ENCODE data around the gene LMO7. TPM values are rescaled to one million over a fixed set of nuclear protein-coding genes. Genes with fewer than 3 reads are reported as not detected.

Gene LMO7
- total RNA-seq, 1 donor from 2014 or later: 12.3 TPM

DNA sequence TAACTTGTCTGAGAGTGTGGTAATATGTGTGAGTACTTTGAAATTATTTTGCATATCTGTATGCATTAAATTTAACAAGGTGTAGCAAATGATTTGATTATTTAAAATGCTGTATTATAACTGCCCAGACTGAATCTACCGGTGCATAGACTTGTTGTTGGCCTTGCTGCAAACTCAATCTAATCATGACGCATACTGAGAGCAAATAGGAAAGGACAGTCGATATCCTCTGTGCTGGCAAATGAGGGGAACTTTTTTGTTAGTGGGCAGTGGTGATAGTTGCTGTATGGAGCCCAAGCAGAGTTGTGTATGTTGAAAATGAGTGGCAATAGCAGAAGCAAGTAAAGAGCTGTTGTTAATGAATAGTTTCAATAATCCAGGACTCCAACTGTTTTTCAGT is 127.4 kb downstream of the LMO7 start:
- no peaks in the 10 kb centered on the region for H3K27me3 ChIP-seq (ENCODE audit: control insufficient read depth, insufficient read depth, low read length)
- TF ChIP-seq, protein P1, sequence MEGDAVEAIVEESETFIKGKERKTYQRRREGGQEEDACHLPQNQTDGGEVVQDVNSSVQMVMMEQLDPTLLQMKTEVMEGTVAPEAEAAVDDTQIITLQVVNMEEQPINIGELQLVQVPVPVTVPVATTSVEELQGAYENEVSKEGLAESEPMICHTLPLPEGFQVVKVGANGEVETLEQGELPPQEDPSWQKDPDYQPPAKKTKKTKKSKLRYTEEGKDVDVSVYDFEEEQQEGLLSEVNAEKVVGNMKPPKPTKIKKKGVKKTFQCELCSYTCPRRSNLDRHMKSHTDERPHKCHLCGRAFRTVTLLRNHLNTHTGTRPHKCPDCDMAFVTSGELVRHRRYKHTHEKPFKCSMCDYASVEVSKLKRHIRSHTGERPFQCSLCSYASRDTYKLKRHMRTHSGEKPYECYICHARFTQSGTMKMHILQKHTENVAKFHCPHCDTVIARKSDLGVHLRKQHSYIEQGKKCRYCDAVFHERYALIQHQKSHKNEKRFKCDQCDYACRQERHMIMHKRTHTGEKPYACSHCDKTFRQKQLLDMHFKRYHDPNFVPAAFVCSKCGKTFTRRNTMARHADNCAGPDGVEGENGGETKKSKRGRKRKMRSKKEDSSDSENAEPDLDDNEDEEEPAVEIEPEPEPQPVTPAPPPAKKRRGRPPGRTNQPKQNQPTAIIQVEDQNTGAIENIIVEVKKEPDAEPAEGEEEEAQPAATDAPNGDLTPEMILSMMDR (IDR thresholded peaks at IDR 0.05; ENCODE audit: insufficient read depth, low read length, poor library complexity, severe bottlenecking): no peak
- no peak for DNase-seq (ENCODE audit: low read depth)
- H3K36me3 ChIP-seq (ENCODE audit: control insufficient read depth, insufficient read depth, low read length): no peaks in the 10 kb centered on the region
- H3K4me3 ChIP-seq (ENCODE audit: low read depth, low read length): no peak overlapping the region

DNA sequence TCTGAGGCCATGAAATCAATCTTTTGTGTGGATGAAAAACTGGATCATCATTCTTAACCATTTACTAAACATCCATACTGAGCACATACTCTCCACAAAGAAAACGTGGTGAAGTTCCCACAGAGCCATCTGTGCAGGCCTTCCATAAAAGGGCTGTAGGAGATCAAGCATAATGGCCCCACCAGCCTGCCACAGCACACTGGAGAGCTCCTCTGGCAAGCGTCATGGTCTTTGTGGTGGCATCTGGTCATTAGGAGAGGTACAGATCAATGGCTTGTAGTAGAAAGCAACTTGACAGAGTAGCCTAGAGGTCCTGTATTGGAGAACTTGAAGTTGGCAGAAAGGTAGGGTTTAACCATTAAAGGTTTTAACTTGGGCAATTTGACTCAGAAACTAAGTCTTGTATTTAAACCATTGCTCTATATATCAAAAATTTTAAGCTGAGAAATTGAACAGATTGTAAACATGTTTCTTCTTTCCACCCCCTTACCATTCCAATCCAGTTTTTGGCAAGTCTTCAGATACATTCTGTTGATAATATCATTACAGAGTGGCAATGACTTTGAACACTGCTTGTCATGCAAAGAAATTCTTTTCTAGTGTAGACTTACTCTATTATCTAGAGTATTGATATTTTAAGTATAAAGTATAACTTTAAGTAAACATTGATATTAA is 128.3 kb downstream of the LMO7 start:
- TF ChIP-seq, protein P1 (IDR thresholded peaks at IDR 0.05; ENCODE audit: insufficient read depth, low read length, poor library complexity, severe bottlenecking): no peak
- H3K4me3 ChIP-seq (ENCODE audit: low read depth, low read length): no peak overlapping the region
- H3K36me3 ChIP-seq (ENCODE audit: control insufficient read depth, insufficient read depth, low read length): no peaks in the 10 kb centered on the region
- DNase-seq (ENCODE audit: low read depth): no peak
- no peaks in the 10 kb centered on the region for H3K27me3 ChIP-seq (ENCODE audit: control insufficient read depth, insufficient read depth, low read length)

DNA sequence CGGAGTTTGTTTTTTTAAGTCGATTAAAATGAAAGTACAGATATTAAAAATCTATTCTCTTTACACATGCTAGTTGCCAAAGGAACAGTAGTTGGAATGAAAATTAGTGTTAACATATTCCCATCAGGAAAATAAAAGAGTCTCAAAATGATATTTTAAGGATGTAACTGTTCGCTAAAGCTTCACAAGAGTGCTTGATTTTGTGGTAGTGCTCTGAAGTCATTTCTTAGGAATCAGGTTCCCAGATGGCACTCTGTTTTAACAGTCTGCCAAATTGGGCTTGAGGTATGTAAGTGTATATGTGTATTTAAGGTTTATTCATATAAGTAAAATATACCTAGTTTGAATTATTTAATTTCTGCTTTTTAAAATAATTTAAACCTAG is 128.8 kb downstream of the LMO7 start:
- Histone ChIP-seq H3K4me3 (ENCODE audit: low read depth, low read length) (no peak overlapping the region), H3K27me3 (ENCODE audit: control insufficient read depth, insufficient read depth, low read length) (no peaks in the 10 kb centered on the region), H3K36me3 (ENCODE audit: control insufficient read depth, insufficient read depth, low read length) (no peaks in the 10 kb centered on the region)
- no peak for DNase-seq (ENCODE audit: low read depth)
- TF ChIP-seq, protein P1 (IDR thresholded peaks at IDR 0.05; ENCODE audit: insufficient read depth, low read length, poor library complexity, severe bottlenecking): no peak

DNA sequence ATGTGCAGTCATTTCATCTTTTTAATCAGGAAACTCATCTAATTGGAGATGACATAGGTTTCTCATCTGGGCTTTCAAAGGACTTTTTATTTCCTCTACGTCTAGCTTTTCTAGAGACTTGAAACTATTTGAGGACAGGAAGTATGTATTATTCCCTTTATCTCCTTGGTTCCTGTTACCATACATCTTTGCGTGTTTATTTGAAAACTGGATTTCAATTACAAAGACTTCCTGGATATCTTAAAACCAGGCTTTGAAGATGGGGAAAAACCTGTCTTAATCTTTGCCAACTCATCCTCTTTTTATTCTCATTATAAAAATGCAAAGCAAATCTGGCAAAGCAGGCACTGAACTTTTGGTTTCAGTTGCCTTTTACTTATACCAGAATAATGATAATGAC is 130.5 kb downstream of the LMO7 start:
- H3K4me3 ChIP-seq (ENCODE audit: low read depth, low read length): no peak overlapping the region
- no peaks in the 10 kb centered on the region for H3K27me3 ChIP-seq (ENCODE audit: control insufficient read depth, insufficient read depth, low read length)
- DNase-seq (ENCODE audit: low read depth): no peak
- TF ChIP-seq, protein P1 (IDR thresholded peaks at IDR 0.05; ENCODE audit: insufficient read depth, low read length, poor library complexity, severe bottlenecking): no peak
- H3K36me3 ChIP-seq (ENCODE audit: control insufficient read depth, insufficient read depth, low read length): no peaks in the 10 kb centered on the region

DNA sequence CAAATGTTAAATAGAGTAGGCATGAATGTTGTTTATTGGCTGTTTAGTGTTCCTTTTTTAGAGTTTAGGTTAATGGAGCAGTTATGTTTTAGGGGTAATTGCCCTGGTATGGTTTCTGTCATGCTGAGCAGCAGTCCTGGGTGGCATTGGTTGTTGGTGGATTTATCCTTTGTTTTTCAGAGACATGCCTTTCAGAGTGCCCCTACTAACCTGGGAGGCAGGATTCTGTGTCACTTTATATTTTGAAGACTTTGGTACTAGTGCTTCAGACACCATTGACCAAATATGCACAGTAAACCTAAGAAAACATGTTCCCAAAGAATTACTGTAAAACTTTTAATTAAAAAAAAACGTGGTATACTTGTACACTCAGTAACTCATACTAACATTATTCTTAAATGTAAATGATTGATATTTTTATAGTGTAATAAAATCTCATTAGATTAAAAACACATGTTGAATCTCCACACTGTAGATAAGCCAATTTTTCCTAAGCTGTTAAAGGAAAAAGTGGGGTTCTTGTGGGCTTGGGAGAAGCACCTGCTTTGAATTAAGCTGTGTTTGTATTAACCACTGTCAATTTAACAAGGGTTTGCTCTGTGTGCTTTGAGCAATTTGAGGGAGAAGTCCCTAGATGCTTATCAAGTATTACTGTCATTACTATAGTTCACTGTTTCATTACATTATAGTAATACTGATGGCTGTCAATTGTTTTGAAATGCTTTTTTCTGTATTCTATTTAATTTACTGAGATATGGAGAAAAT is 133.2 kb downstream of the LMO7 start:
- TF ChIP-seq, protein P1 (IDR thresholded peaks at IDR 0.05; ENCODE audit: insufficient read depth, low read length, poor library complexity, severe bottlenecking): no peak
- Histone ChIP-seq H3K4me3 (ENCODE audit: low read depth, low read length) (no peak overlapping the region), H3K36me3 (ENCODE audit: control insufficient read depth, insufficient read depth, low read length) (no peaks in the 10 kb centered on the region), H3K27me3 (ENCODE audit: control insufficient read depth, insufficient read depth, low read length) (no peaks in the 10 kb centered on the region)
- DNase-seq (ENCODE audit: low read depth): no peak

All from kidney epithelial cell (primary cell).